ACC112 (cell line): Measurements from ENCODE around the gene CRTC3.
"Not testable (repeated sequence)": the region's sequence is repeated elsewhere in the genome, so short reads cannot be mapped to it uniquely, and the experiment has no call there.

Experiments
- H2AFZ ChIP-seq: fragments of 200-600 bp; sonication (generic); one replicate; pipeline ENCODE4 v1.6.0; 2017; ENCODE audit warnings: antibody characterized with exemption, low read length; ENCODE audit not compliant: unreplicated experiment
- H3K27ac ChIP-seq: fragments of 200-600 bp; sonication (generic); 2 replicates; pipeline ENCODE4 v1.5.1; 2014; ENCODE audit warnings: low read depth, mild to moderate bottlenecking, antibody characterized with exemption, low read length, moderate library complexity
- H3K27me3 ChIP-seq: fragments of 200-600 bp; sonication (generic); 2 replicates; pipeline ENCODE4 v1.6.1; 2014; ENCODE audit warnings: mild to moderate bottlenecking, antibody characterized with exemption, low read length, moderate library complexity, mixed read lengths; ENCODE audit not compliant: insufficient read depth
- H3K36me3 ChIP-seq: fragments of 200-600 bp; sonication (generic); 2 replicates; pipeline ENCODE4 v1.6.1; 2016; ENCODE audit warnings: mild to moderate bottlenecking, antibody characterized with exemption, low read length, moderate library complexity, mixed read lengths; ENCODE audit not compliant: insufficient read depth
- H3K4me1 ChIP-seq: fragments of 200-600 bp; sonication (generic); one replicate; pipeline ENCODE4 v1.6.1; 2016; ENCODE audit warnings: low read length, mixed read lengths; ENCODE audit not compliant: insufficient read depth, unreplicated experiment, control insufficient read depth
- H3K4me3 ChIP-seq: fragments of 200-600 bp; sonication (generic); 2 replicates; pipeline ENCODE4 v1.5.1; 2014; ENCODE audit warnings: mild to moderate bottlenecking, low read depth, low read length
- H3K79me2 ChIP-seq: fragments of 200-600 bp; sonication (generic); one replicate; pipeline ENCODE4 v1.6.0; 2016; ENCODE audit warnings: low read length; ENCODE audit not compliant: control insufficient read depth, unreplicated experiment, insufficient read depth

Gene CRTC3

DNA sequence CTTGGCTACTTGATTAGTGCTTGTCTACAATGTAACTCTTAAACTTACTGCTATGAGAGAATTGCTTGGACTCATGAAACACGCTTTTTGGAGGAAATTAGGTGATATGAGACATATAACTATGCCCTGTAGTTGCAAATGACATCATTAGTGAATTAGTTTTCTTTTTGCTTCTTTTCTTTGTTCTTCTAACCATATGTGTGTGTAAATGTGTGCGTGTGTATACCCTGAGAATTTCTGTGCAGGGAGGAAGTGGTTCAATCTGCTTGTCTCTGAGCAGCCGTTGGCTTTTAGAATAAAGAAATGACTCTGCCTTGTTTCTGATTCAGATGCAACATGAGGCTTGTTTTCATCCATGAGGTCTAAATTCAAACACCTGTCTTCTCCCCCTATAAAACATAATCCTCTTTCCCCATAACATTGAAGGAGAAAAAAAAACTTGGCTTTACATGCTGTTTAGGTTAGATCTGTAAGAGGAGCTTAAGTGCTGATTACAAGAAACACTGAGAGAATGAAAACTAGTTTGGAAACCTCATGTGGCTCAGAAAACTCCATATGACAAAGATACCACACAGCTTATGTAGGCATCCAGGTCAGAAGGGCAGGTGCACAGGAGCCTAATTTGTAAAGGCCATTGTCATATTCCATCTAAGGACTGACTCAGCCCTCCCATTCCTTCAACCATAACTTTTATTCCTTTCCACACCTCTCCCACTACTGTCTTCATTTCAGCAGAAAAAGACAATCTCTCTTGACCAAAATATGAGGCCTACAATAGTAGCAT is 156.9 kb downstream of the CRTC3 start:
- Histone ChIP-seq H3K79me2 (no peaks in the 10 kb centered on the region), H2AFZ (no peak overlapping the region), H3K4me1 (peaks cover under 1% of the 10 kb centered on the region), H3K36me3 (0 out of 2 replicates have a peak, but pooled peaks cover 9% of the 10 kb centered on the region), H3K27ac (no peak overlapping the region), H3K27me3 (no peaks in the 10 kb centered on the region), H3K4me3 (no peak overlapping the region)

DNA sequence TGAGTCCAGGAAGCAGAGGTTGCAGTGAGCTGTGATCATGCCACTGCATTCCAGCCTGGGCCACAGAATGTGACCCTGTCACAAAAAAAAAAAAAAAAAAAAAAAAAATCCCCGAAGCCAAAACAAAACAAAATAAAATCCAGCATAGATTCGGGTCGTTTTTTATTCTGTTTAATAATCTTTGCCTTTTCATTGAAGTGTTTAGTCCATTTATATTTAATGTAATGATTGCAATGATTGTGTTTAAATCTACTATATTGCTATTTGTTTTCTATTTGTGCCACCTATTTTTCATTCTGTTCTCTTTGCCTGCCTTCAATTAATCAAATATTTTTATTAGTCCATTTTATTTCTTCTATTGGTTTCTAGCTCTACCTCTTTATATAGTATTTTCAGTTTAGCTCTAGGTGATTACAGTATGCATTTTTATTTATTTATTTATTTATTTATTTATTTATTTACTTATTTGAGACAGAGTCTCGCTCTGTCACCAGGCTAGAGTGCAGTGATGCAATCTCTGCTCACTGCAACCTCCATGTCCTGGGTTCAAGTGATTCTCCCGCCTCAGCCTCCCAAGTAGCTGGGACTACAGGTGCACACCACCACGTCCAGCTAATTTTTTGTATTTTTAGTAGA is 159.7 kb downstream of the CRTC3 start:
- not testable (repeated sequence) for H3K79me2 ChIP-seq, H3K36me3 ChIP-seq, H3K27ac ChIP-seq, H2AFZ ChIP-seq, H3K4me1 ChIP-seq, H3K27me3 ChIP-seq, H3K4me3 ChIP-seq

GRCh38 chr15:90690585-90690984 is 160.9 kb downstream of the CRTC3 start:
- Histone ChIP-seq H3K36me3 (0 out of 2 replicates have a peak, but pooled peaks cover 9% of the 10 kb centered on the region), H3K4me1 (no peaks in the 10 kb centered on the region), H2AFZ (no peak overlapping the region), H3K4me3 (no peak overlapping the region), H3K79me2 (no peaks in the 10 kb centered on the region), H3K27ac (no peak overlapping the region), H3K27me3 (no peaks in the 10 kb centered on the region)

DNA sequence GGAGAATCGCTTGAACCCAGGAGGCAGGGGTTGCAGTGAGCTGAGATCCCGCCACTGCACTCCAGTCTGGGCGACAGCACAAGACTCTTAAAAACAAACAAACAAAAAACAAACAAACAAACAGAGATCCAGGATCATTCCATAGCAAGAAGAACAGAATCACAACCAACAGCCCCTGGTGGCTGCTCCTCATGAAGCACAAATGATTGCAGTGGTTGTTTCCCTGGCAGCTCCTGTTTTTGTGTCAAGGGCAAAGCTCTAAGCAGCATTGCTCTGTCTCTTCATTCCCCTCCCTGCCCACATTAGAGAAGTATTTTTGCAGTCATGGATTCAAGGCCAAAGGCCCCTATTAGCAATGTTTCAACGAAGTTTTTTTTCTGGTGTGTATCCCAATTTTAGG is 161.6 kb downstream of the CRTC3 start:
- H3K4me3 ChIP-seq, result no peak overlapping the region
- H3K4me1 ChIP-seq, result no peaks in the 10 kb centered on the region
- no peak overlapping the region for H2AFZ ChIP-seq
- H3K27ac ChIP-seq, result no peak overlapping the region
- H3K36me3 ChIP-seq, result 0 out of 2 replicates have a peak, but pooled peaks cover 9% of the 10 kb centered on the region
- no peaks in the 10 kb centered on the region for H3K27me3 ChIP-seq
- no peaks in the 10 kb centered on the region for H3K79me2 ChIP-seq

DNA sequence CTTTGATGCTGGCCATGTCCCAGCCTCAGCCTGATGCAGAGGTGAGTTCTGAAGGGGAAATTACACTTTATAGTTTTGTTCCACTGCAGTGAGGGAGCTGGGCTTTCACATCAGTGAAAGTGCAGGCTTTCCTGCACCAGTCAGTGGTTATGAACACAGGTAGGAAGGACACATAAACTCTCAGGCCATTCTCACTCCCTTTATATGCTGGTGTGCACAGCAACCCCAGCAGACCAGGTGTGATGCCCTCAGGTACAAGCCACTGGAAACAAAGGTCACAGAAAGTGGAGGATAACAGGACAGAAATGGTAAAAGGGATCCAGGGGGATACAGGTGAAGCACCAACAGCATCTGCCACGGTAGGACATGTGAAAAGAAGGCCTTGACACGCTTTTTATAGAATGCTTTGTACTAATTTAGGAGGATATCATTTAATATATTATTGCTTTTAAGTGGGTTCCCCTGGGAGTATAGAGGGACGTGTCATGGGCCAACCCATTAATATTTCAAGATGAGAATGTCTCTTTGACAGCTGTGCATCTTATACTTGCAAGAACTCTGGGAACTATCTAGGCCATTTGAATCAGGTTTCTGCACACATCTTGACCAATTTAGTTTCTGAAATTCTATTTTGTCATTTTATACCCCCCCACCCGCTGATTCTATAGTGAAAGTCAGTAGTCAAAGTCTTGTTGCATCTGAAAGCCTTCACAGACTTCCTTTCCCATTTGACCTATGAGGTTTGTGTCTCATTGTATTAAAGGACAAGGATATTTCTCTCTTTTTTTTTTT is 162.5 kb downstream of the CRTC3 start:
- 0 out of 2 replicates have a peak, but pooled peaks cover 9% of the 10 kb centered on the region for H3K36me3 ChIP-seq
- no peak overlapping the region for H2AFZ ChIP-seq
- no peaks in the 10 kb centered on the region for H3K79me2 ChIP-seq
- H3K4me3 ChIP-seq, result no peak overlapping the region
- H3K4me1 ChIP-seq, result no peaks in the 10 kb centered on the region
- H3K27me3 ChIP-seq, result no peaks in the 10 kb centered on the region
- no peak overlapping the region for H3K27ac ChIP-seq
